GM12878 (cell line): ENCODE measurements around the gene TTC16. TPM values are rescaled to one million over a fixed set of nuclear protein-coding genes. Genes with fewer than 3 reads are reported as not detected.

Source experiments
- ATAC-seq: fragments of 200-7000 bp; cut with Tn5 transposase; 3 replicates; pipeline ENCODE4 v1.9.1; 2020; ENCODE audit warnings: mild to moderate bottlenecking, moderate library complexity
- BruUV-seq: library from RNA; stranded (reverse); fragments of 400-500 nt; replicated peaks from 2 replicates; lab custom pipeline; 2021; lab: Mats Ljungman, UMichigan
- CTCF ChIA-PET: fragments of 300-600 bp; sonication (Branson Sonifier 250); formaldehyde crosslinking; extraction: SDS; loops from one replicate; lab custom pipeline; 2021; ENCODE audit warnings: inconsistent platforms; lab: Yijun Ruan, JAX
- POLR2A ChIA-PET: fragments of 350-600 bp; formaldehyde crosslinking; extraction: SDS; loops from one replicate; lab custom pipeline; 2021; ENCODE audit warnings: inconsistent platforms; lab: Charles Lee
- RAD21 ChIA-PET: fragments of 300-600 bp; sonication (Branson Sonifier 250); formaldehyde crosslinking; loops from one replicate; lab custom pipeline; 2023; ENCODE audit warnings: antibody characterized with exemption; ENCODE audit not compliant: unreplicated experiment; lab: Charles Lee
- SMC1A ChIA-PET: fragments of 300-600 bp; sonication (Branson Sonifier 250); formaldehyde crosslinking; loops from one replicate; lab custom pipeline; 2023; ENCODE audit not compliant: unreplicated experiment, uncharacterized antibody; lab: Charles Lee
- DNase-seq: peaks from one replicate; pipeline ENCODE4 v3.0.0-alpha.2; 2011; ENCODE audit warnings: low read depth, low spot score
- FAIRE-seq: peaks from 3 replicates; lab custom pipeline; 2011; peaks lifted over from hg19 to GRCh38; lab: Jason Lieb, UNC
- H2AFZ ChIP-seq: 2 replicates; pipeline ENCODE4 v1.6.0; 2011; ENCODE audit warnings: low read depth, low read length, control low read depth; ENCODE audit not compliant: control insufficient read depth
- H3K27ac ChIP-seq: 2 replicates; pipeline ENCODE4 v1.5.1; 2011; ENCODE audit warnings: control low read depth; ENCODE audit not compliant: control insufficient read depth, insufficient read depth
- H3K27me3 ChIP-seq, 2 experiments: replicated peaks in 1 of 2; 2 replicates each; pipeline versions ENCODE4 v1.6.0 to v1.6.1; 2011; ENCODE audit warnings: low read length in 1 of 2; ENCODE audit not compliant: control insufficient read depth in 2 of 2, insufficient read depth in 2 of 2
- H3K36me3 ChIP-seq, 2 experiments: 2 replicates each; pipeline ENCODE4 v1.5.1; 2011; ENCODE audit warnings: low read length in 1 of 2; ENCODE audit not compliant: control insufficient read depth in 2 of 2, insufficient read depth in 2 of 2
- H3K4me1 ChIP-seq: 2 replicates; pipeline ENCODE4 v1.6.1; 2011; ENCODE audit warnings: mild to moderate bottlenecking, low read length, moderate library complexity, mixed read lengths; ENCODE audit not compliant: control insufficient read depth, insufficient read depth
- H3K4me2 ChIP-seq: 2 replicates; pipeline ENCODE4 v1.6.0; 2011; ENCODE audit warnings: control low read depth; ENCODE audit not compliant: control insufficient read depth, insufficient read depth
- H3K4me3 ChIP-seq: fragments of 200-600 bp; sonication (generic); 2 replicates; pipeline ENCODE4 v1.5.1; 2016
- H3K79me2 ChIP-seq: 2 replicates; pipeline ENCODE4 v1.6.0; 2011; ENCODE audit warnings: low read length; ENCODE audit not compliant: control insufficient read depth, insufficient read depth
- H3K9ac ChIP-seq: 2 replicates; pipeline ENCODE4 v1.8.0; 2011; ENCODE audit warnings: low read length, control low read depth, mixed read lengths; ENCODE audit not compliant: control insufficient read depth, insufficient read depth
- H3K9me3 ChIP-seq: replicated peaks from 3 replicates; pipeline ENCODE4 v1.5.1; 2011; ENCODE audit warnings: mild to moderate bottlenecking, low read length; ENCODE audit not compliant: control insufficient read depth, insufficient read depth
- H4K20me1 ChIP-seq: 2 replicates; pipeline ENCODE4 v1.6.0; 2011; ENCODE audit not compliant: control insufficient read depth, insufficient read depth
- BCLAF1 ChIP-seq: fragments of 450-650 bp; IDR thresholded peaks from 2 replicates; pipeline ENCODE4 v1.6.1; 2017; ENCODE audit warnings: antibody characterized with exemption, mild to moderate bottlenecking, moderate library complexity
- CTCF ChIP-seq, 3 experiments: IDR thresholded peaks in 2 of 3; conservative IDR thresholded peaks in 1 of 3; 2 replicates each; pipeline ENCODE4 v1.5.1; 2011; ENCODE audit warnings: low read depth in 3 of 3, low read length in 3 of 3, mild to moderate bottlenecking in 3 of 3, control low read depth in 2 of 3, moderate library complexity in 2 of 3, inconsistent platforms in 1 of 3, mixed read lengths in 1 of 3; ENCODE audit not compliant: control insufficient read depth in 2 of 3, insufficient read depth in 1 of 3; ENCODE audit errors: extremely low read depth in 1 of 3
- JUNB ChIP-seq: IDR thresholded peaks from 2 replicates; pipeline ENCODE4 v1.6.1; 2016; ENCODE audit warnings: antibody characterized with exemption, mild to moderate bottlenecking
- LARP7 ChIP-seq: fragments of 450-650 bp; IDR thresholded peaks from 2 replicates; pipeline ENCODE4 v1.6.1; 2017; ENCODE audit warnings: mild to moderate bottlenecking
- NFIC ChIP-seq: IDR thresholded peaks from 2 replicates; pipeline ENCODE4 v1.6.1; 2012; ENCODE audit warnings: low read depth, mild to moderate bottlenecking, inconsistent platforms, low read length, moderate library complexity
- PKNOX1 ChIP-seq: fragments of 450-650 bp; IDR thresholded peaks from 2 replicates; pipeline ENCODE4 v1.6.1; 2016; ENCODE audit warnings: mild to moderate bottlenecking
- RAD21 ChIP-seq: IDR thresholded peaks from 2 replicates; pipeline ENCODE4 v1.6.1; 2011; ENCODE audit warnings: mild to moderate bottlenecking, low read depth, low read length, moderate library complexity; ENCODE audit not compliant: insufficient read depth
- RUNX3 ChIP-seq: IDR thresholded peaks from 2 replicates; pipeline ENCODE4 v1.6.1; 2012; ENCODE audit warnings: low read length, inconsistent platforms
- ZBED1 ChIP-seq: IDR thresholded peaks from 2 replicates; pipeline ENCODE4 v1.6.1; 2016; ENCODE audit warnings: borderline replicate concordance
- WGBS: methylation state at CpG from one replicate; pipeline ENCODE4 v1.1.6; 2016; ENCODE audit warnings: low lambda C conversion rate; ENCODE audit not compliant: insufficient replicate concordance, insufficient coverage; ENCODE audit errors: missing lambda C conversion rate; 5-methylcytosine and 5-hydroxymethylcytosine counted together
- in situ Hi-C: fragments of 300-500 bp; cut with MboI; formaldehyde crosslinking; loops from 9 replicates; pipeline ENCODE4 v1.14.3; 2018; ENCODE audit warnings: mixed read lengths
- intact Hi-C: fragments of 100-400 bp; cut with micrococcal nuclease; formaldehyde crosslinking; loops from one replicate; pipeline ENCODE4 v1.14.2; 2022; ENCODE audit not compliant: unreplicated experiment
- polyA plus RNA-seq, 11 experiments: library from polyadenylated mRNA; depleted of rRNA in 4 of 11; unstranded in 6 of 11; stranded (reverse) in 5 of 11; fragments of >200 nt; fragmentation: Nextera tagmentation in 4 of 11; fragmentation: Illumina TruSeq in 1 of 11; extraction: Ambion mirVana in 4 of 11; extraction: Trizol in 1 of 11; gene quantifications; 1 replicate in 1 of 11; 2 replicates in 10 of 11; pipeline versions ENCODE4 v1.2.1 to v1.2.3, GENCODE V29; 2011 to 2016; ENCODE audit warnings: inconsistent platforms in 2 of 11, missing spikeins in 2 of 11, low read depth in 1 of 11
- total RNA-seq, 4 experiments: library from RNA; depleted of rRNA in 3 of 4; stranded (reverse); fragments of >200 nt in 3 of 4; fragmentation: Illumina TruSeq in 1 of 4; extraction: Trizol in 1 of 4; gene quantifications; 2 replicates each; pipeline versions ENCODE4 v1.2.1 to v1.2.3, GENCODE V29; 2013 to 2021

TTC16 gene
- total and polyA plus RNA-seq, 10 of the 15 experiments (the other 5 are each of a cell fraction or from before 2014, with no cell fraction given): 0.03 TPM; not detected in 9

GRCh38 chr9:127707766-127708165 lies 8.1 kb upstream of the TTC16 start:
- Histone ChIP-seq H3K27me3 (peaks cover 0 to 2% of the 10 kb centered on the region in 2 experiments; a peak in 2 of 4 replicates), H2AFZ (no peak overlapping the region), H3K79me2 (no peaks in the 10 kb centered on the region), H4K20me1 (no peaks in the 10 kb centered on the region), H3K9me3 (no peaks in the 10 kb centered on the region; the same call in 2 of the 3 replicates), H3K4me3 (no peak overlapping the region), H3K27ac (no peak overlapping the region), H3K4me2 (no peak overlapping the region), H3K9ac (no peak overlapping the region), H3K4me1 (peaks cover 3% of the 10 kb centered on the region; the same call in 1 of the 2 replicates), H3K36me3 (no peaks in the 10 kb centered on the region; a peak in 1 of 4 replicates)
- intact Hi-C loops (no loop called here), in situ Hi-C loops (no loop called here)
- ATAC-seq (peak; percentile 87), DNase-seq (no peak), FAIRE-seq (no peak)
- 0% methylated on average over 5 of the region's 5 CpGs for WGBS
- no peak for TF ChIP-seq LARP7
- TF ChIP-seq CTCF (IDR thresholded peaks at IDR 0.05 in 2 of 3, conservative IDR thresholded peaks at IDR 0.05 in 1 of 3; ENCODE audit: control insufficient read depth in 2 of 3, extremely low read depth in 1 of 3, insufficient read depth in 1 of 3, low read depth in 3 of 3, low read length in 3 of 3): peak; percentile 17 to 28 (median 19); a peak in 2 of 6 replicates
- TF ChIP-seq ZBED1: no peak
- TF ChIP-seq JUNB: no peak
- peak; percentile 25; the same call in 1 of the 2 replicates for TF ChIP-seq RAD21
- TF ChIP-seq PKNOX1: no peak
- 0 out of 2 replicates have a peak, but pooled peaks have one; percentile 28 for TF ChIP-seq RUNX3
- TF ChIP-seq NFIC: no peak
- TF ChIP-seq BCLAF1: no peak
- no TSS peak for BruUV-seq
- POLR2A ChIA-PET: no interaction called here
- SMC1A ChIA-PET: interaction anchor here (1.9 kb wide), 1 partner anchor 27 kb away, joined by 8 read pairs; the partner anchor contains the start of gene TOR2A
- RAD21 ChIA-PET: no interaction called here
- CTCF ChIA-PET: interaction anchor here (0.9 to 1.6 kb wide), 2 partner anchors 27 to 162 kb away, joined by 3 to 5 read pairs; partner anchors contain the start of gene TOR2A
